Fibroblast of lung (primary cell): ENCODE measurements around the gene SLC24A3. TPM values are rescaled to one million over a fixed set of nuclear protein-coding genes. Genes with fewer than 3 reads are reported as not detected.

Experiments used
- DNase-seq, 2 donors: peaks; one replicate each; pipeline versions ENCODE4 v3.0.0 to v3.0.0-alpha.2; 2010; ENCODE audit warnings: low read depth in 2 of 2
- H2AFZ ChIP-seq: 2 replicates; pipeline ENCODE4 v1.5.1; 2012; ENCODE audit warnings: low read length, control low read depth, inconsistent platforms
- H3K27ac ChIP-seq: 2 replicates; pipeline ENCODE4 v1.5.1; 2011; ENCODE audit warnings: low read length, control low read depth; ENCODE audit not compliant: insufficient read depth
- H3K27me3 ChIP-seq: 2 replicates; pipeline ENCODE4 v1.5.1; 2011; ENCODE audit warnings: mild to moderate bottlenecking, low read length; ENCODE audit not compliant: control insufficient read depth, insufficient read depth
- H3K36me3 ChIP-seq: 2 replicates; pipeline ENCODE4 v1.5.1; 2011; ENCODE audit warnings: low read length; ENCODE audit not compliant: control insufficient read depth, insufficient read depth
- H3K4me1 ChIP-seq: 2 replicates; pipeline ENCODE4 v1.5.1; 2011; ENCODE audit warnings: low read length; ENCODE audit not compliant: control insufficient read depth, insufficient read depth; ENCODE audit errors: extremely low read depth
- H3K4me2 ChIP-seq: 2 replicates; pipeline ENCODE4 v1.5.1; 2011; ENCODE audit warnings: low read length, control low read depth; ENCODE audit not compliant: insufficient read depth; ENCODE audit errors: extremely low read depth
- H3K4me3 ChIP-seq, 4 experiments: fragments of 200-600 bp in 1 of 4; sonication (generic) in 1 of 4; replicated peaks in 1 of 4; 2 replicates each; pipeline ENCODE4 v1.5.1; 2011 to 2016; ENCODE audit warnings: low read length in 4 of 4, low read depth in 3 of 4, mild to moderate bottlenecking in 3 of 4, control low read depth in 2 of 4, inconsistent platforms in 1 of 4, mixed read lengths in 1 of 4; ENCODE audit not compliant: insufficient read depth in 1 of 4; ENCODE audit errors: control extremely low read depth in 1 of 4
- H3K79me2 ChIP-seq: 2 replicates; pipeline ENCODE4 v1.5.1; 2012; ENCODE audit warnings: mild to moderate bottlenecking, low read length, inconsistent platforms; ENCODE audit not compliant: control insufficient read depth, insufficient read depth
- H3K9ac ChIP-seq: 2 replicates; pipeline ENCODE4 v1.5.1; 2011; ENCODE audit warnings: mild to moderate bottlenecking, low read length, control low read depth; ENCODE audit not compliant: insufficient read depth
- H3K9me3 ChIP-seq: 2 replicates; pipeline ENCODE4 v1.5.1; 2012; ENCODE audit warnings: low read depth, low read length; ENCODE audit not compliant: control insufficient read depth, insufficient read depth
- H4K20me1 ChIP-seq: 2 replicates; pipeline ENCODE4 v1.5.1; 2011; ENCODE audit warnings: low read length; ENCODE audit not compliant: control insufficient read depth, insufficient read depth; ENCODE audit errors: extremely low read depth
- EZH2 ChIP-seq: IDR thresholded peaks from 2 replicates; pipeline ENCODE4 v1.5.1; 2012; ENCODE audit warnings: low read length, control low read depth, mild to moderate bottlenecking; ENCODE audit errors: missing control alignments
- polyA plus RNA-seq, 2 donors: library from polyadenylated mRNA; depleted of rRNA in 1 of 2; stranded (reverse) in 1 of 2; unstranded in 1 of 2; fragments of >200 nt; gene quantifications; 2 replicates each; pipeline ENCODE4 v1.2.1, GENCODE V29; 2011 to 2012; ENCODE audit warnings: missing spikeins in 1 of 2
- total RNA-seq: library from RNA; depleted of rRNA; stranded (reverse); fragments of >200 nt; gene quantifications from 2 replicates; pipeline ENCODE4 v1.2.1, GENCODE V29; 2014
- TF ChIP-seq, protein P1 (sequence below), 2 donors: IDR thresholded peaks in 1 of 2; conservative IDR thresholded peaks in 1 of 2; 1 replicate in 1 of 2; 2 replicates in 1 of 2; pipeline ENCODE4 v1.5.1; 2011 to 2012; ENCODE audit warnings: low read length in 2 of 2, control low read depth in 1 of 2, inconsistent platforms in 1 of 2, low read depth in 1 of 2, mild to moderate bottlenecking in 1 of 2

Gene SLC24A3
- total and polyA plus RNA-seq, 2 donors (not counting 1 experiment from before 2014, with no cell fraction given) = 0.03 to 1.8 TPM

- Histone ChIP-seq H3K36me3 (no peaks in the 10 kb centered on the region), H3K27ac (no peak overlapping the region), H3K27me3 (peaks cover 11% of the 10 kb centered on the region), H3K4me1 (no peaks in the 10 kb centered on the region), H3K4me2 (no peak overlapping the region), H3K9ac (no peak overlapping the region), H3K79me2 (no peaks in the 10 kb centered on the region), H4K20me1 (no peaks in the 10 kb centered on the region), H3K9me3 (no peaks in the 10 kb centered on the region), H3K4me3 (no peak overlapping the region), H2AFZ (no peak overlapping the region)
- DNase-seq = no peak
- no peak for TF ChIP-seq EZH2
Measured at GRCh38 chr20:19746396-19746795, 534.0 kb downstream of the SLC24A3 start.

DNA sequence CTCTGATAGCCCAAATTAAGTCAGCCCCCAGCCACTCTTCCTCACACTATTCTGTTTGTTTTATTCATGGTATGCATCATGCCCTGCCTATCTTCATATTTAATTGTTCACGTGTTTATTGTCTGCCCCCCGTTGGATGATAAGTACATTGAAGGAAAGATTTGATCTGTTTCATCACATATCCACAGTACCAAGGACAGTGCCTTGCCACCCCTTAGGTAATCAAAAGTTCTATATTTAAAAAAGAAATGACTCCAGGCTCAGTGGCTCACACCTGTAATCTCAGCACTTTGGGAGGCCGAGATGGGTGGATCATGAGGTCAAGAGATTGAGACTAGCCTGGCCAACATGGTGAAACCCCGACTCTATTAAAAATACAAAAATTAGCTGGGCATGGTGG lies 535.5 kb downstream of the SLC24A3 start:
- Histone ChIP-seq H3K4me2 (no peak overlapping the region), H3K27me3 (peaks cover 11% of the 10 kb centered on the region), H3K9me3 (no peaks in the 10 kb centered on the region), H3K36me3 (no peaks in the 10 kb centered on the region), H2AFZ (no peak overlapping the region), H4K20me1 (no peaks in the 10 kb centered on the region), H3K4me3 (no peak overlapping the region), H3K27ac (no peak overlapping the region), H3K9ac (no peak overlapping the region), H3K4me1 (no peaks in the 10 kb centered on the region), H3K79me2 (no peaks in the 10 kb centered on the region)
- no peak for DNase-seq
- TF ChIP-seq, protein P1, sequence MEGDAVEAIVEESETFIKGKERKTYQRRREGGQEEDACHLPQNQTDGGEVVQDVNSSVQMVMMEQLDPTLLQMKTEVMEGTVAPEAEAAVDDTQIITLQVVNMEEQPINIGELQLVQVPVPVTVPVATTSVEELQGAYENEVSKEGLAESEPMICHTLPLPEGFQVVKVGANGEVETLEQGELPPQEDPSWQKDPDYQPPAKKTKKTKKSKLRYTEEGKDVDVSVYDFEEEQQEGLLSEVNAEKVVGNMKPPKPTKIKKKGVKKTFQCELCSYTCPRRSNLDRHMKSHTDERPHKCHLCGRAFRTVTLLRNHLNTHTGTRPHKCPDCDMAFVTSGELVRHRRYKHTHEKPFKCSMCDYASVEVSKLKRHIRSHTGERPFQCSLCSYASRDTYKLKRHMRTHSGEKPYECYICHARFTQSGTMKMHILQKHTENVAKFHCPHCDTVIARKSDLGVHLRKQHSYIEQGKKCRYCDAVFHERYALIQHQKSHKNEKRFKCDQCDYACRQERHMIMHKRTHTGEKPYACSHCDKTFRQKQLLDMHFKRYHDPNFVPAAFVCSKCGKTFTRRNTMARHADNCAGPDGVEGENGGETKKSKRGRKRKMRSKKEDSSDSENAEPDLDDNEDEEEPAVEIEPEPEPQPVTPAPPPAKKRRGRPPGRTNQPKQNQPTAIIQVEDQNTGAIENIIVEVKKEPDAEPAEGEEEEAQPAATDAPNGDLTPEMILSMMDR (conservative IDR thresholded peaks at IDR 0.05 in 1 of 2, IDR thresholded peaks at IDR 0.05 in 1 of 2; ENCODE audit: low read depth in 1 of 2, low read length in 2 of 2) = no peak
- TF ChIP-seq EZH2 = no peak

- no peaks in the 10 kb centered on the region for H3K79me2 ChIP-seq
- H4K20me1 ChIP-seq = no peaks in the 10 kb centered on the region
- peaks cover 5% of the 10 kb centered on the region for H3K27me3 ChIP-seq
- no peaks in the 10 kb centered on the region for H3K9me3 ChIP-seq
- H3K36me3 ChIP-seq = no peaks in the 10 kb centered on the region
- no peak for TF ChIP-seq EZH2
- TF ChIP-seq, protein P1 (conservative IDR thresholded peaks at IDR 0.05 in 1 of 2, IDR thresholded peaks at IDR 0.05 in 1 of 2; ENCODE audit: low read depth in 1 of 2, low read length in 2 of 2) = no peak
- H3K9ac ChIP-seq = no peak overlapping the region
- no peak overlapping the region for H3K4me3 ChIP-seq
- H3K4me2 ChIP-seq = no peak overlapping the region
- H3K27ac ChIP-seq = no peak overlapping the region
- no peaks in the 10 kb centered on the region for H3K4me1 ChIP-seq
- H2AFZ ChIP-seq = no peak overlapping the region
- DNase-seq = no peak
Measured at GRCh38 chr20:19748681-19749080, 536.2 kb downstream of the SLC24A3 start.
